ENCODE results near the gene NRL. TPM values are rescaled to one million over a fixed set of nuclear protein-coding genes. Genes with fewer than 3 reads are reported as not detected.

NRL gene
- total and polyA plus RNA-seq, 7 donors = 1.2 to 5.1 (median 2.4) TPM

DNA sequence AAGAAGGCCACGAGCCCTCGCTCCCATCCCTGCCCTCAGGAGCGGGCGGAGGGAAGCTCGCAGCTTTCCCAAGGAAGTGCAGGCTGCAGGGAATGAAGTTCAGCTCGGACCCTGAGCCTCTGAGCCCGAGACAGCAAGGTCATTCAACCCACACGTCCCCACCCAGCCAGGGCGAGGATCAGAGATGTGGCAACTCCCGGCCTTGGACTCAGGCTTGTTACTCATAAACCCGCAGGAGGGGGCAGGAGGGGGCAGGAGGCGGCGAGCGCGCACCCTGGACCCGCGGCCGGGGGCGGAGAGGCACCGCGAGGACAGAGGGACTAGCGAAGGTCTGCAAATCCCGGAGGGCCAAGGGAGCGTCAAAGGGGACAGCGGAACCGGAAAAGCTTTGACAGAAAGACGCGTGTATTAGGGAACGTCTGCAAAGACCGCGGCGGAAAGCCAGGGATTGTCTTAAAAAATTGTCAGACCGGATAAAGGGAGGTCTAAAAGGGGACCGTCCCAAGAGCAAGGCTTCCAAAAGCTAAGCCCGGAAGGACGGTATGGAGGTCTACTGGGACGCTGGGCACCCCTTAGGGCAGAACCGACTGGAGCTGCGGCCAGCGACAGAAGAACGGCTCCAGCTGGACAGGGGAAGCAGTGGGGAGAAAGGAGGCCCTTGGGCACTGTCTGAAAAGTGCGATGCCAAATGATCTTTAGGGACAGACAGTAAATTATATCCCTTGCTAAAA, 783 bp downstream of the NRL start:
- intact Hi-C loops (cut with DNase I) = loop anchor here (5.0 kb wide), 1 partner anchor 33 kb away; the partner anchor contains the start of genes PSME2 (in 2 of the 2) and RNF31 (in 2 of the 2)
- 0% methylated on average over 42 of the region's 42 CpGs for WGBS, 3 donors

DNA sequence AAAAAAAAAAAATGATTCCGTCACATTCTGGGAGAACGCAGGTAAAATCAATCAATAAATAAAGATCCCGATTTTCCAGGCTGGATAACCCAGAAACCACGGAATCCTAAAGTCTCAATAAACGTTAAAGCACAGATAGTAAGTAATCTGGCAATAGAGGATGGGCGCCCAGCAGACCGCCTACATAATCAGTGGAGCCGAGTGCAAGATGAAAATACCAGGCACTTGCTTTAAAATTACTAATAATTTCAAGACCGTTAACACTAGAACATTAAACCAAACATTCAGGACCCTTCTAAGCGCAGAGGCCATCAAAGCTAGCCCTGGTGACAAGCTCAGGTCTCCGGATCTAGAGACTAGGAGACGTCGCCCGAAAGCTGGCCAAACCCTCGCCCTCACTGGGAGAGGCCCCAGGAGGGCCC, 1.4 kb downstream of the NRL start:
- H3K4me3 ChIP-seq = peak overlapping the region; percentile 80
- peaks cover 0 to 20% of the 10 kb centered on the region in 2 donors for H3K36me3 ChIP-seq (ENCODE audit: insufficient read depth in 1 of 2, low read depth in 1 of 2)
- DNase-seq (no peak), ATAC-seq (peak in 2 of 4 donors; percentile 1 to 4)
- H3K27ac ChIP-seq = peak overlapping the region; percentile 100
- H3K4me1 ChIP-seq = peaks cover 24% of the 10 kb centered on the region
- H3K9me3 ChIP-seq = no peaks in the 10 kb centered on the region
- intact Hi-C loops (cut with DNase I) = loop anchor here (5.0 kb wide), 1 partner anchor 34 kb away; the partner anchor contains the start of genes PSME2 (in 2 of the 2) and RNF31 (in 2 of the 2)
- TF ChIP-seq, protein P1, sequence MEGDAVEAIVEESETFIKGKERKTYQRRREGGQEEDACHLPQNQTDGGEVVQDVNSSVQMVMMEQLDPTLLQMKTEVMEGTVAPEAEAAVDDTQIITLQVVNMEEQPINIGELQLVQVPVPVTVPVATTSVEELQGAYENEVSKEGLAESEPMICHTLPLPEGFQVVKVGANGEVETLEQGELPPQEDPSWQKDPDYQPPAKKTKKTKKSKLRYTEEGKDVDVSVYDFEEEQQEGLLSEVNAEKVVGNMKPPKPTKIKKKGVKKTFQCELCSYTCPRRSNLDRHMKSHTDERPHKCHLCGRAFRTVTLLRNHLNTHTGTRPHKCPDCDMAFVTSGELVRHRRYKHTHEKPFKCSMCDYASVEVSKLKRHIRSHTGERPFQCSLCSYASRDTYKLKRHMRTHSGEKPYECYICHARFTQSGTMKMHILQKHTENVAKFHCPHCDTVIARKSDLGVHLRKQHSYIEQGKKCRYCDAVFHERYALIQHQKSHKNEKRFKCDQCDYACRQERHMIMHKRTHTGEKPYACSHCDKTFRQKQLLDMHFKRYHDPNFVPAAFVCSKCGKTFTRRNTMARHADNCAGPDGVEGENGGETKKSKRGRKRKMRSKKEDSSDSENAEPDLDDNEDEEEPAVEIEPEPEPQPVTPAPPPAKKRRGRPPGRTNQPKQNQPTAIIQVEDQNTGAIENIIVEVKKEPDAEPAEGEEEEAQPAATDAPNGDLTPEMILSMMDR (IDR thresholded peaks at IDR 0.05) = no peak
- WGBS, 3 donors = 18 to 19% (median 19%) methylated on average over 15 of the region's 15 CpGs
- no peaks in the 10 kb centered on the region for H3K27me3 ChIP-seq (ENCODE audit: insufficient read depth in 3 of 3, low read length in 2 of 3)

More for the DNA sequence above, 783 bp downstream of the NRL start:
- peak overlapping the region; percentile 100 for H3K27ac ChIP-seq
- peak overlapping the region; percentile 80 for H3K4me3 ChIP-seq
- ATAC-seq (peak; percentile 62 to 74 (median 69)), DNase-seq (peak; percentile 91 to 93)
- peaks cover 18% of the 10 kb centered on the region for H3K4me1 ChIP-seq
- H3K9me3 ChIP-seq = no peaks in the 10 kb centered on the region
- H3K36me3 ChIP-seq (ENCODE audit: insufficient read depth in 1 of 2, low read depth in 1 of 2) = peaks cover 0 to 26% of the 10 kb centered on the region in 2 donors
- H3K27me3 ChIP-seq (ENCODE audit: insufficient read depth in 3 of 3, low read length in 2 of 3) = no peaks in the 10 kb centered on the region
- TF ChIP-seq, protein P1 (IDR thresholded peaks at IDR 0.05) = no peak

DNA sequence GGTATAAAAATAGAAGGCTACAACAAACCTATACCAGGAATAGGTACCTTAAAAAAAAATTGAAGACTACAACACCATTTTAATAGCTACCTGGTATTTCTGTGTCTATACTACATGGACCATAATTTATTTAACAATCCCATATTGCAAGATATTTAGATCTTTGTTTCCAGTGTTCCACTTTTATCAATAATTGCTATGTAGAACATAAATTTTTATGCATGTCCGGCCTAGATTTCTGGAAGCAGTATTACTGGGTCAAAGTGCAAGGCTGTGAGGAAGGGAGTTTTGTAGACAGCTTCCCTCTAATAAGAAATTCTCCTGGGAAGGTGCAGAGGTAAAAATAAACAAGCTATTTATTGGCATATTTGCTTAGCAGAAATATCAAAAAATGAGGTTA, 4.2 kb downstream of the NRL start:
- WGBS, 3 donors = 63 to 80% (median 71%) methylated on average over 1 of the region's 1 CpG
- TF ChIP-seq, protein P1 (IDR thresholded peaks at IDR 0.05) = no peak
- no peak overlapping the region for H3K27ac ChIP-seq
- ATAC-seq (no peak), DNase-seq (no peak)
- H3K4me1 ChIP-seq = peaks cover 10% of the 10 kb centered on the region
- H3K9me3 ChIP-seq = no peaks in the 10 kb centered on the region
- no peak overlapping the region for H3K4me3 ChIP-seq
- no peaks in the 10 kb centered on the region for H3K27me3 ChIP-seq (ENCODE audit: insufficient read depth in 3 of 3, low read length in 2 of 3)
- intact Hi-C loops (cut with DNase I) = loop anchor here (5.0 kb wide), 1 partner anchor 37 kb away; the partner anchor contains the start of genes PSME2 (in 2 of the 2) and RNF31 (in 2 of the 2)
- no peaks in the 10 kb centered on the region for H3K36me3 ChIP-seq (ENCODE audit: insufficient read depth in 1 of 2, low read depth in 1 of 2)

DNA sequence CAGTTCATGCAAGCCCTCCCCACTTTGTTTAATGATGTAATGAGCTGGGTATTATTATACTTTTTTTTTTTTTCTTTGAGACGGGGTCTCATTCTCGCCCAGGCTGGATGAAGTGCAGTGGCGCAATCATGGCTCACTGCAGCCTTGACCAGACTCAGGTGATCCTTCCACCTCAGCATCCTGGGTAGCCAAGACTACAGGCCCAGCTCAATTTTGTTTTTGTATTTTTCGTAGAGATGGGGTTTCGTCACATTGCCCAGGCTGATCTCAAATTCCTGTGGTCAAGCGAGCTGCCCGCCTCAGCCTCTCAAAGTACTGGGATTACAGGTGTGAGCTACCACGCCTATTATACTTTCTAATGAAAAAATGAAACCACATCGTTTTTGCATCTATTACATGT, 4.7 kb downstream of the NRL start:
- Histone ChIP-seq H3K4me1 (peaks cover 9% of the 10 kb centered on the region), H3K27me3 (ENCODE audit: insufficient read depth in 3 of 3, low read length in 2 of 3) (no peaks in the 10 kb centered on the region), H3K27ac (no peak overlapping the region), H3K9me3 (no peaks in the 10 kb centered on the region), H3K4me3 (no peak overlapping the region), H3K36me3 (ENCODE audit: insufficient read depth in 1 of 2, low read depth in 1 of 2) (no peaks in the 10 kb centered on the region)
- intact Hi-C loops (cut with DNase I) = loop anchor here (5.0 kb wide), 1 partner anchor 37 kb away; the partner anchor contains the start of genes PSME2 (in 2 of the 2) and RNF31 (in 2 of the 2)
- no peak for DNase-seq
- no peak for ATAC-seq
- WGBS, 3 donors = 80 to 85% (median 80%) methylated on average over 9 of the region's 9 CpGs
- TF ChIP-seq, protein P1 (IDR thresholded peaks at IDR 0.05) = no peak
